Measurements from ENCODE around the gene SLX1A. TPM values are rescaled to one million over a fixed set of nuclear protein-coding genes. Genes with fewer than 3 reads are reported as not detected.
A peak's percentile ranks its signal among the peaks of the same experiment; 100 is the strongest.

SLX1A gene
- total and polyA plus RNA-seq, 2 donors (not counting 1 experiment from before 2014, with no cell fraction given) = 64.6 to 108 TPM

DNA sequence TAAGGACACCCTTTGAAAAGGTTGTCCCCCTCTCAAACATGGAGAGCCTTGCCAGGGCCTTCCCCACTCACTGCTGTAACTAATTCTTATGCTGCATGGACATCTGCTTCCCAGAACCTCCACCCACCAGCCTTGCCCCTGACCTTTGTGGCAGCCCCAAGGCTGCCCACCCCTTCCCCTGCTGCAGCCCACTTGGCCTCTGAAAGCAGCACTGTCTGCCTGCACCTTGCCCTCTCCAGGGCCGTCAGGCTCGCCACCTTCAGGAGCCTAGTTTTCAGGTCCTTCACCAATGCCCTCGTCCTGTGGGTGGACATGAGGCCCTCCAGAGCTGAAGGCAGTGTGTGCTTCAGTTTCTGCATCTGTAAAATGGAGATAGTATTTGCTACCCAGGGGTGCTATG is 12.9 kb upstream of the SLX1A start:
- Mint-ChIP-seq H3K4me1 (peaks cover 24% of the 10 kb centered on the region), H3K9me3 (ENCODE audit: insufficient read depth) (no peaks in the 10 kb centered on the region), H3K4me3 (peak overlapping the region; percentile 37), H3K27me3 (no peaks in the 10 kb centered on the region), H3K27ac (peak overlapping the region; percentile 67)
- Histone ChIP-seq H3K4me2 (replicated peaks; ENCODE audit: low read depth, low read length, poor library complexity, severe bottlenecking) (no peak overlapping the region), H3K4me3 (ENCODE audit: control extremely low read depth in 1 of 5, extremely low read depth in 1 of 5, insufficient read depth in 1 of 5, low read depth in 2 of 5, low read length in 4 of 5) (no peak overlapping the region), H3K36me3 (replicated peaks in 1 of 2; ENCODE audit: control extremely low read depth in 1 of 2, control insufficient read depth in 1 of 2, extremely low read depth in 1 of 2, insufficient read depth in 2 of 2, low read length in 1 of 2) (peaks cover 0 to 16% of the 10 kb centered on the region in 2 experiments), H3K79me2 (ENCODE audit: control insufficient read depth, insufficient read depth, low read length) (peaks cover 21% of the 10 kb centered on the region), H3K27me3 (replicated peaks in 1 of 4; ENCODE audit: control extremely low read depth in 1 of 4, control insufficient read depth in 3 of 4, insufficient read depth in 4 of 4, low read length in 3 of 4) (no peaks in the 10 kb centered on the region), H3K9ac (ENCODE audit: low read length) (no peak overlapping the region), H4K20me1 (ENCODE audit: control insufficient read depth, insufficient read depth, low read length, poor library complexity, severe bottlenecking) (peaks cover 15% of the 10 kb centered on the region), H3K27ac (ENCODE audit: low read length in 2 of 2) (no peak overlapping the region), H3K4me1 (ENCODE audit: control insufficient read depth in 2 of 2, insufficient read depth in 2 of 2, low read length in 2 of 2) (peaks cover 15 to 22% of the 10 kb centered on the region in 2 donors), H2AFZ (ENCODE audit: insufficient read depth, low read depth, low read length, poor library complexity, severe bottlenecking) (no peak overlapping the region), H3K9me3 (ENCODE audit: control extremely low read depth in 1 of 3, control insufficient read depth in 2 of 3, insufficient read depth in 1 of 3, low read length in 2 of 3) (no peaks in the 10 kb centered on the region)
- TF ChIP-seq, protein P1, sequence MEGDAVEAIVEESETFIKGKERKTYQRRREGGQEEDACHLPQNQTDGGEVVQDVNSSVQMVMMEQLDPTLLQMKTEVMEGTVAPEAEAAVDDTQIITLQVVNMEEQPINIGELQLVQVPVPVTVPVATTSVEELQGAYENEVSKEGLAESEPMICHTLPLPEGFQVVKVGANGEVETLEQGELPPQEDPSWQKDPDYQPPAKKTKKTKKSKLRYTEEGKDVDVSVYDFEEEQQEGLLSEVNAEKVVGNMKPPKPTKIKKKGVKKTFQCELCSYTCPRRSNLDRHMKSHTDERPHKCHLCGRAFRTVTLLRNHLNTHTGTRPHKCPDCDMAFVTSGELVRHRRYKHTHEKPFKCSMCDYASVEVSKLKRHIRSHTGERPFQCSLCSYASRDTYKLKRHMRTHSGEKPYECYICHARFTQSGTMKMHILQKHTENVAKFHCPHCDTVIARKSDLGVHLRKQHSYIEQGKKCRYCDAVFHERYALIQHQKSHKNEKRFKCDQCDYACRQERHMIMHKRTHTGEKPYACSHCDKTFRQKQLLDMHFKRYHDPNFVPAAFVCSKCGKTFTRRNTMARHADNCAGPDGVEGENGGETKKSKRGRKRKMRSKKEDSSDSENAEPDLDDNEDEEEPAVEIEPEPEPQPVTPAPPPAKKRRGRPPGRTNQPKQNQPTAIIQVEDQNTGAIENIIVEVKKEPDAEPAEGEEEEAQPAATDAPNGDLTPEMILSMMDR (IDR thresholded peaks at IDR 0.05) = no peak
- TF ChIP-seq EZH2 (IDR thresholded peaks at IDR 0.05; ENCODE audit: borderline replicate concordance, insufficient read depth, low read depth, low read length, poor library complexity, severe bottlenecking) = no peak
- intact Hi-C loops (cut with micrococcal nuclease) = no loop called here
- ATAC-seq (ENCODE audit: low read depth) = no peak
- ChIA-PET POLR2A (interaction anchor here (0.7 kb wide), 1 partner anchor 227 kb away, joined by 7 read pairs; the partner anchor contains the start of gene ZNF771), CTCF (no interaction called here)
- 82% methylated on average over 3 of the region's 3 CpGs for WGBS (ENCODE audit: insufficient coverage)
- DNase-seq = no peak
